Esophagus muscularis mucosa (tissue), 4 donors: Measurements from ENCODE around the gene PRSS36.

Experiments used
- EP300 ChIP-seq: sonication (generic); formaldehyde crosslinking; IDR thresholded peaks from one replicate; pipeline ENCODE4 v1.6.1; 2017; ENCODE audit warnings: antibody characterized with exemption
- POLR2A ChIP-seq: fragments of 450-650 bp; IDR thresholded peaks from one replicate; pipeline ENCODE4 v1.6.1; 2017; ENCODE audit warnings: antibody characterized with exemption, moderate library complexity, mild to moderate bottlenecking, low read depth
- TF ChIP-seq, protein P1 (sequence below), 3 experiments: fragments of 200-600 bp in 2 of 3; fragments of 450-650 bp in 1 of 3; sonication (generic) in 2 of 3; IDR thresholded peaks; one replicate each; pipeline ENCODE4 v1.5.1; 2017 to 2019; ENCODE audit warnings: antibody characterized with exemption in 3 of 3, mild to moderate bottlenecking in 2 of 3, moderate library complexity in 1 of 3

DNA sequence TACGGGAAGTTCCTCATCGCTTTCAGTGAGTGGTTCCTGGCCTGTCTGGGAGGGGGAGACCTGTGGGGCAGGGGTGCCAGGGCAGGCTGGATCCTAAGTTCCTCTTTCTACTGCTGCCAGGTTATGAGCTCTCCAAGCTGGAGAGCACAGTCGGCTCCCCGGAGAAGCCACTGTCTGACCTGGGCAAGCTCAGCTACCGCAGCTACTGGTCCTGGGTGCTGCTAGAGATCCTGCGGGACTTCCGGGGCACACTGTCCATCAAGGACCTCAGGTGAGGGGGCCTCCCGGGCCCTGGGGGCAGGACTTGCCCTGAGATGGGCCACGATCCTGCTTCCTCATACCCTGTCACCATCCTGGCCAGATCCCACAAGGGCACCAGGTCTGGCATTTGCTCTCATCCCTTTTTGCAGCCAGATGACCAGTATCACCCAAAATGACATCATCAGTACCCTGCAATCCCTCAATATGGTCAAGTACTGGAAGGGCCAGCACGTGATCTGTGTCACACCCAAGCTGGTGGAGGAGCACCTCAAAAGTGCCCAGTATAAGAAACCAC lies 19.5 kb downstream of the PRSS36 start:
- TF ChIP-seq POLR2A (no peak), EP300 (no peak)
- TF ChIP-seq, protein P1, sequence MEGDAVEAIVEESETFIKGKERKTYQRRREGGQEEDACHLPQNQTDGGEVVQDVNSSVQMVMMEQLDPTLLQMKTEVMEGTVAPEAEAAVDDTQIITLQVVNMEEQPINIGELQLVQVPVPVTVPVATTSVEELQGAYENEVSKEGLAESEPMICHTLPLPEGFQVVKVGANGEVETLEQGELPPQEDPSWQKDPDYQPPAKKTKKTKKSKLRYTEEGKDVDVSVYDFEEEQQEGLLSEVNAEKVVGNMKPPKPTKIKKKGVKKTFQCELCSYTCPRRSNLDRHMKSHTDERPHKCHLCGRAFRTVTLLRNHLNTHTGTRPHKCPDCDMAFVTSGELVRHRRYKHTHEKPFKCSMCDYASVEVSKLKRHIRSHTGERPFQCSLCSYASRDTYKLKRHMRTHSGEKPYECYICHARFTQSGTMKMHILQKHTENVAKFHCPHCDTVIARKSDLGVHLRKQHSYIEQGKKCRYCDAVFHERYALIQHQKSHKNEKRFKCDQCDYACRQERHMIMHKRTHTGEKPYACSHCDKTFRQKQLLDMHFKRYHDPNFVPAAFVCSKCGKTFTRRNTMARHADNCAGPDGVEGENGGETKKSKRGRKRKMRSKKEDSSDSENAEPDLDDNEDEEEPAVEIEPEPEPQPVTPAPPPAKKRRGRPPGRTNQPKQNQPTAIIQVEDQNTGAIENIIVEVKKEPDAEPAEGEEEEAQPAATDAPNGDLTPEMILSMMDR (IDR thresholded peaks at IDR 0.05): no peak
